Upper lobe of left lung (tissue), 4 donors: Measurements from ENCODE around the gene LIPM.

Experiments used
- CTCF ChIP-seq, 6 experiments: fragments of 450-650 bp in 4 of 6; fragments of 200-600 bp in 2 of 6; sonication (generic) in 2 of 6; IDR thresholded peaks; one replicate each; pipeline ENCODE4 v1.5.1; 2016 to 2019; ENCODE audit warnings: antibody characterized with exemption in 6 of 6
- EP300 ChIP-seq, 4 donors: sonication (generic); formaldehyde crosslinking; IDR thresholded peaks; one replicate each; pipeline ENCODE4 v1.5.1; 2017; ENCODE audit warnings: antibody characterized with exemption in 4 of 4, control low read depth in 2 of 4

- TF ChIP-seq CTCF (IDR thresholded peaks at IDR 0.05) (no peak), EP300 (IDR thresholded peaks at IDR 0.05) (peak; percentile 67 to 81 (median 70))
These were observed 43.0 kb upstream of the LIPM start, which contains the start of gene LIPN for GRCh38 chr10:88759366-88760101.
